NCI-H2196 (cell line): ENCODE results near the gene ACER3.
"Not testable (repeated sequence)": the region's sequence is repeated elsewhere in the genome, so short reads cannot be mapped to it uniquely, and the experiment has no call there.

Source experiments
- DNase-seq: peaks from one replicate; lab custom pipeline; 2025; ENCODE audit not compliant: unreplicated experiment; lab: John Stamatoyannopoulos, UW

The ACER3 gene

DNA sequence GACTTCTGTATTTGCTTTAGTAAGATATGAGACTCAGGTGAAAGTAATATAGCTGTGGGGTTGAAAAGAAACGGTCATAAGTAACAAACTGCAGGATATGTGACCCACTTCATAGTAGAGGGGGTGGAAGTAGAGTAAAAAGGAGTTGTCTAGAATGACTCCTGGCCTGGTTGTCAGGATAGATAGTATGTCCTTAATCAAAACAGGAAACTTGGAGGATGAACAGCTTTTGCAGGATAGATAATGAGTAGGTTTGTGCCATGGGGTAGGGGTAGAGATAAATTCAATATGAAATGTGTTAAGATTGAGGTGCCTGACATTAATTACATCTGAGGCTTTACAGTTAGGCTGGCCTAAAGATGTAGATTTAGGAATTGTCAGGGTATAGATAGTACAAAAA is 126.5 kb downstream of the ACER3 start:
- no peak for DNase-seq

GRCh38 chr11:76990628-76991027 is 129.9 kb downstream of the ACER3 start:
- DNase-seq: no peak

DNA sequence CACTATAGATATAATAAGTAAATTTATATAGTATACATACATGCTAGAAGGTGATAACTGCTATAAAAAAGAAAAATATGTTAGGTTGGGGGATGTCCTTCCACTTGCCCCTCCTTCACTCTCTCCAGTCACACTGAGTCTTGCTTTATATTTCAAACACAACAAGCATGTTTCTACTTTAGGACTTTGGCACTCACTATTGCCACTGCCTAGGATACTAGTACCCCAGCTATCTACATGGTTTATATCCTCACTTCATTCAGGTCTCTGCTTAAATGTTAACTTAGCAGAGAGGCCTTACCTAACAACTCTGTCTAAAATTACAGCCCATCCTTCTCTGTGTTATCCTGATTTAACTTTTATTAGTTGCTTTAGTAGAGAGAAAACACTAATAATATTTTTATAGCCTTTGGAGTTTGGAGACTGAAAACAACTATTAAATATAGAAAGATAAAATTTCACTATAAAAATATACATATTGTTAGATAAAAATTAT is 134.4 kb downstream of the ACER3 start:
- DNase-seq: no peak

DNA sequence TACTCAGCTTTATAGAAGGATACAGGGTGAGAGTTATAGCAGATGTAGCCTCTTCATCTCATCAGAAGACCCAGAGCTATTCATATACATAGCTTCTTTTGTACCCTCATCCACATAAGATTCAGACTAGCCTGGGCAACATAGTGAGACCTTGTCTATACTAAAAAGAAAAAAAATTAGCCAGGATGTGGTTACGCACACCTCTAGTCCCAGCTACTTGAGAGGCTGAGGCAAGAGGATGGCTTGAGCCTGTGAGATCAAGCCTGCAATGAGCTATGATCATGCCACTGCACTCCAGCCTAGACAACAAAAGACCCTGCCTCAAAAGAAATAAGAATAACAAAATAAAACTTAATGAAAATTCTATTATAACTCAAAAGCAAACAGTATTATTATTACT is 136.8 kb downstream of the ACER3 start:
- DNase-seq: no peak

DNA sequence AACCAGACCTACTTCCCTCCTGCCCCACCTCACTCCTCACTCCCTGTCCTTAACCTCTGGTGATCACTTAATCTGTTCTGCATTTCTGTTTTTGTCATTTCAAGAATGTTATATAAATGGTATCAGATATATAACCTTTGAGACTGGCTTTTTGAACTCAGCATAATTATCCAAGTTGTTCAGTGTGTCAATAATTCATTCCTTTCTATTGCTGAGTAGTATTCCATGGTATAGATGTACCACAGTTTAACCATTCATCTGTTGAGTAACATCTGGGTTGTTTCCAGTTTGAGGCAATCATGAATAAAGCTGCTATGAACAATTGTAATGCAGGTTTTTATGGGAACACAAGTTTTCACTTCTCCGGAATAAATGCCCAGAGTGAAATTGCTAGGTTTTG is 138.9 kb downstream of the ACER3 start:
- no peak for DNase-seq

DNA sequence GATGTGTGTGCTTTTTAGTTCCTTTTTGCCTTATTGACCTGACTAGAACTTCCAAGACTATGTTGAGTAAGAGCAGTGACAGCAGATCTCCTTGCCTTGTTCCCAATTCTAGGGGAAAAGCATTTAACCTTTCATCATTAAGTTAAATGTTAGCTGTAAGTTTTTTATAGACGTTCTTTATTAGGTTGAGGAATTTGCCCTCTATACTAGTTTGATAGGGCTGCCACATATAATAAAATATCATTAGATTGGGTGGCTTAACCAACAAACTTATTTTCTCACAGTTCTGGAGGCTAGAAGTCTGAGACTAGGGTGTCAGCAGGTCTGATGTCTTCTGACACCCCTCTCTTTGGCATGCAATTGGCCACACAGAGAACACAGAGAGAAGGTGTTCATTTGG is 140.9 kb downstream of the ACER3 start:
- no peak for DNase-seq

- no peak for DNase-seq
Observed at GRCh38 chr11:77002776-77003175, 142.1 kb downstream of the ACER3 start.

- no peak for DNase-seq
Observed at GRCh38 chr11:77003963-77004362, 143.2 kb downstream of the ACER3 start.

- no peak for DNase-seq
Observed at GRCh38 chr11:77009533-77010160, 148.9 kb downstream of the ACER3 start.

DNA sequence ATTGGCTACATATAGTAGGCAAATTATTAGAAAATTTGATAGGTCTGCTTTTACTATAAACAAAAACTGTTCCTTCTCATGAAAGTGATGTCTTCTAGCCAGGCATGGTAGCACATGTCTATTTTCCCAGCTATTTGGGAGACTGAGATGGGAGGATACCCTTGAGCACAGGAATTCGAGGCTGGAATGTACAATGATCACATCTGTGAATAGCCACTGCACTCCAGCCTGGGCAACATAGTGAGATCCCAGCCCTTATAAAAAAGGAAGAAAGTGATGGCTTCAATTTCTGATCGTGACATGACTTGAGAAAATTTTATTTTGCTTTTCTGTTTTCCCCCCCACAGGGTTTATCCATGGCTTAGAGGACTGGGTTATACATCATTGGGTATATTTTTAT is 154.0 kb downstream of the ACER3 start:
- no peak for DNase-seq

DNA sequence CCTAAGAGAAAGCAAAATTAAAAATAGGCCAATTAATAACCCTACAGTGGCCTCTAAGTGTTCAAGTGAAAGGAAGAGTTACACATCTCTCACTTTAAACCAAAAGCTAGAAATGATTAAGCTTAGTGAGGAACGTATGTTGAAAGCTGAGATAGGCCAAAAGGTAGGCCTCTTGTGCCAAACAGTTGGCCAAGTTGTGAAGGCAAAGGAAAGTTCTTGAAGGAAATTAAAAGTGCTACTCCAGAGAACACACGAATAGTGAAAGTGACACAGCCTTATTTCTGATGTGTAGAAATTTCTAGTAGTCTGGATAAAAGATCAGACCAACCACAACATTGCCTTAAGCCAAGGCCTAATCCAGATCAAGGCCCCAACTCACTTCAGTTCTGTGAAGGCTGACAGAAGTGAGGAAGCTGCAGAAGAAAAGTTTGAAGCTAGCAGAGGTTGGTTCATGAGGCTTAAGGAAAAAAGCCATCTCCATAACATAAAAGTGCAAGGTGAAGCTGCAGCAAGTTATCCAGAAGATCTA is 157.7 kb downstream of the ACER3 start:
- not testable (repeated sequence) for DNase-seq

- DNase-seq: no peak
Observed at GRCh38 chr11:77019976-77020595, 159.4 kb downstream of the ACER3 start.

DNA sequence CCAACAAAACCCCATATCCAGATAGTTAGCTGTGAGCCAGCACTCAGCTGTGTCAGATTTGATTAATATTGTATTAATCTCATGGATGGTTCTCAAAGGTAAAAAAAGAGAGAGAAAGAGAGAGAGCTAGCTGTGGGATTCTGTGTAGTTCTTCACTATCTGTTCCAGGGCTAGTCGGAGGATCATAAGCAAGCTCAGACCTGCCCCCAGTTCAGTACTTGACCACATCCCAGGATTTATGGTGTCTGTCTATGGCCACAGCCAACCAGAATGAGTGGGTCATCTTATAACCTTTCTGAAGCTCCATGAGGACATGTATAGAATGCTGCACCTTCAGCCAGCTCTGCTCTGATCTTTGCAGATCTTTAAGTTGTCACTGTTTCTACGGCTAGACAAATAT is 160.0 kb downstream of the ACER3 start:
- no peak for DNase-seq

- DNase-seq: no peak
Observed at GRCh38 chr11:77024745-77025144, 164.0 kb downstream of the ACER3 start.

DNA sequence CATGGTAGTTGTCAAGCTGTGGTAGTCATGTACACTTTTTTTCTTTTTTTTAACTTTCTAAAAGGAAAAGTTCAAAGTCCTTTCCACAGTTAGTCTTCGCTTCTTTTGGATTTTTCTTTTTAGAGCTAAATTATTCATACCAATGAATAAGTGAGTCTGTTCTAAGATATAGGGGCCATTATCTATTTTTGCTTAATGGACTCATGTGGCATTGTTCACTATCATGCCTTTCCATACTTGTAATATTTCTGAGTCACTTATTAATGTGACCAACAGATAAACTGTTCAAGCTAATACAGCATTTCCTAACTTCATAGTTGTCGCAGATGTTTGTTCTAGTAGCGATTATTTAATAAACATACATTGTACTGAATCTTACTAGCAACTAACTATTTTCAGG is 165.5 kb downstream of the ACER3 start:
- DNase-seq: no peak

GRCh38 chr11:77026743-77027142 is 166.0 kb downstream of the ACER3 start:
- DNase-seq: no peak

- DNase-seq: no peak
Observed at GRCh38 chr11:77027275-77027674, 166.6 kb downstream of the ACER3 start.

- DNase-seq: no peak
Observed at GRCh38 chr11:77029829-77030228, 169.1 kb downstream of the ACER3 start.

DNA sequence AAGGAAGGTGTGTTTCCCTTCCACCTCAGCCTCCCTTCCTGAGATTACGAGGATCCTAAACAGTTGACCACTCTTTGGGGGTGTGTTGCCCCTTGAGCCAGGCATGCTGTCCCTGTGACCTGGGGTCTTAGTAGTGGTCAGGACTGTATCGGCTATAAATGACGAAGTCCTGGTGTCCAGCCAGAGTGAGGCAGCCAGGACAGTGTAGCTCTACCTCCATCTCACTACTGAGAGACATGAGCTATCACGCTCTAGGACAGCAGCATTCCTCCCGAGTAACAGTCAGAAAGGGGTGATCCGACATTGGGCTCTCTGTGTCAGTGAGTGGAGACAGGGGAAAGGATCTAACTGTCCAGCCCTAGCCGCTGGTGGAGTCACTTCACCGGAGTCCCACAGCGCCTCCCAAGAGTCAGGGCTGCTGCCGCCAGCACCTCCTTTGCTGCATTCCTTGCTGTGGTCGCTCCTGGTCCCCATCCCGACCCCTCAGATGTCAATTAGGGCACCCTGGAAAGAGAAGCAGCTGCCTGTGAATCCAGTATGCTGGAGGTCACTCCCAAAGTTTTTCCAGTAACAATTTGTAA is 170.2 kb downstream of the ACER3 start:
- no peak for DNase-seq

DNA sequence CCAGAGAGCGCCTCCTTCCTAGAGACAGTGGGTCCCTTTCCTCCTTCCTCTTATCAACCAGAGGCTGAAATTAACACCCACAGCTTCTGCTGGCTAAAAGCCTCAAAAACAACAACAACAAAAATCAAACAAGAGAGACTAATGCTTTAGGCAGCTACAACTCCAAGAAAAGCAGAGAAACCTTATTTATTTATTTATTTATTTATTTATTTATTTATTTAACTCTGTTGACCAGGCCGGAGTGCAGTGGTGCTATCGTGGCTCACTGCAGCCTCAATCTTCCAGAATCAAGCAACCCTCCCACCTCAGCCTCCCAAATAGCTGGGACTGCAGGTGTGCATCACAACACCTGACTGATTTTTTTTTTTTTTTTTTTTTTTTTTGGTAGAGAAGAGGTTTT is 170.9 kb downstream of the ACER3 start:
- DNase-seq: no peak

GRCh38 chr11:77035039-77035438 is 174.3 kb downstream of the ACER3 start:
- DNase-seq: no peak

- peak; percentile 5 for DNase-seq
Observed at GRCh38 chr11:77035580-77035979, 174.9 kb downstream of the ACER3 start.
